GM18909 (cell line): Measurements from ENCODE around the gene SPRR1A.
"Not testable (repeated sequence)": the region's sequence is repeated elsewhere in the genome, so short reads cannot be mapped to it uniquely, and the experiment has no call there.

Experiments
- ATAC-seq: cut with Tn5 transposase; IDR thresholded peaks from one replicate; pipeline ENCODE4 v1.9.1; 2021; ENCODE audit warnings: mild to moderate bottlenecking; ENCODE audit not compliant: unreplicated experiment, poor library complexity

Gene SPRR1A

DNA sequence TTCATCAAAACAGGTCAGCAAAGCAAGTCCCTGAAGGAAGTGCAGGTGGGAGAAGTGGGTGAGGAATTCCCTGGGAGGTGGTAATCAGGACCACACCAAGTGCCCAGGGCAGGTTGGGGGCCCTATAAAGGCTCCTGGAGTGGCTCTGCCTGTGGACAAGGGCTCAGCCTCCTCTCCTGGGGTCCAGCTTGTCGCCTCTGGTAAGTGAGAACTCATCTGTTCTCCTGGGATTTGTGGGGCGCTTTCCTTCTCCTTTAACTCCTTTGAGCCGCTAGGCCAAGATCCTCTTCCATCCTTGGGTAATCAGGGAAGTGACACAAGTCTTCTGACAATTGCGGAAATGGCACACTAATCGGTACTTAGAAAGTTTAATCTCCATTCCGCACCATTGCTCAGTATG, 13.4 kb upstream of the SPRR1A start, which contains the start of gene SPRR4:
TSS of gene SPRR4 (plus strand) at position 154 of the 400 bp plus-strand sequence. CDS start 1,243 bp downstream, outside the sequence.
- ATAC-seq = no peak

DNA sequence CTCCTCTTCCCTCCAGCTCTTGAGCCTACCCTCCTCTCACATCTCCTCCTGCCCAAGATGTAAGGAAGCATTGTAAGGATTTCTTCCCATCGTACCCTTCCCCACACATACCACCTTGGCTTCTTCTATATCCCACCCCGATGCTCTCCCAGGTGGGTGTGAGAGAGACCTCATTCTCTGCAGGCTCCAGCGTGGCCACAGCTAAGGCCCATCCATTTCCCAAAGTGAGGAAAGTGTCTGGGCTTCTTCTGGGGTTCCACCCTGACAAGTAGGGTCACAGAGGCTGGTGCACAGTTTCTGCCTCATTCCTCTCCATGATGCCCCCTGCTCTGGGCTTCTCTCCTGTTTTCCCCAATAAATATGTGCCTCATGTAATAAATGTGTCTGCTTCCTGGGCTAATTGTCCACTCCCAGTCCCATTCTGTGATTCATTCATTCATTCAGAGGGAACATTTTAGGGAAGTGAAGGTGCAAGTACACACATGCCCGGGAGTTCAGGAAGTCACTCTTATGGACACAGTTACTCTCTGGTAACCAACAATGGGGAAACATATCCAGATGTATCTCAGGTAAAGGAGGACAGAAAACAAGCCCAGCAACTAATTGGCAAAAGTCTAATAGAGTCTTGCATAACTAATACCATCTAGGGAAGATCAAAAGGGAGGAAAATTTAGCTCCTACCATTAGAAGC, 11.5 kb upstream of the SPRR1A start:
- ATAC-seq = no peak

DNA sequence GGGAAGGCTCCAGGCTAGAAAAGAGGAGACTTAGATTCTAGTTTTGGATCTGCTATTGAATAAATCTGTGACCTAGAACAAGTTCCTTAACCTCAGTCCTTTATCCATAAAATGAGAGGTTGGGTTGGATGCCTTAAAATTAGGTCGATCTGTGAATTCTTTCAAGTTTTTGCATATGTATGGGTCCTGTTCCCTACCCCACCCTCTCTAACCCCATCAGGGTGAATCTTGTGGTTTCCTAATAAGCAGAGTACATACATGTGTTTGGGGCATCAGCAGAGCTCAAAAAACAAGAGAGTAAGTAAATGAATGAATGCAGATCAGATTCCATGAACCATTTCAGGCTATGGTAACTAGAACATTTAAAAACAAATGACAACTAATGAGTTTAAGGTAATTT, 7.2 kb upstream of the SPRR1A start:
- no peak for ATAC-seq

GRCh38 chr1:152977614-152978013, 6.3 kb upstream of the SPRR1A start:
- no peak for ATAC-seq

DNA sequence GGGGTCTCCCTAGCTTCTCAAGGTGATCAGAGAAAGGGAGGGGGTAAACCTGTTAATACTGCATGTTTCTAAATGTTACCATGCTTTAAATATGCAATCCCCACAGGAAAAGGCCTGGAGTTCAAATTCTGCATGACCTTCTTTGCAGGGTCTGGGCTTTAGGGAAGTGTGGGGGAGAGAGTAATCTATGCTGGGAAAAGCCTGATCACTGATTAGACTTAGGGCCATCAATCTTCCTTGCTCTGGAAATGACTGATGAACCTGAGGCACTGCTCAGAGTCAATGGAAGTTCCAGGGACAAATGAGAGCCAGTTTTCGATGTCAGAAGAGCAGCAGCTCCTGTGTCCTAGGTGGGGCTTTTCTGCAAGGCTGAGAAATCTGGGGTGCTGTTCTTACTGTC, 3.2 kb upstream of the SPRR1A start:
- ATAC-seq = no peak

GRCh38 chr1:152981146-152981871, 2.6 kb upstream of the SPRR1A start:
- ATAC-seq = no peak

DNA sequence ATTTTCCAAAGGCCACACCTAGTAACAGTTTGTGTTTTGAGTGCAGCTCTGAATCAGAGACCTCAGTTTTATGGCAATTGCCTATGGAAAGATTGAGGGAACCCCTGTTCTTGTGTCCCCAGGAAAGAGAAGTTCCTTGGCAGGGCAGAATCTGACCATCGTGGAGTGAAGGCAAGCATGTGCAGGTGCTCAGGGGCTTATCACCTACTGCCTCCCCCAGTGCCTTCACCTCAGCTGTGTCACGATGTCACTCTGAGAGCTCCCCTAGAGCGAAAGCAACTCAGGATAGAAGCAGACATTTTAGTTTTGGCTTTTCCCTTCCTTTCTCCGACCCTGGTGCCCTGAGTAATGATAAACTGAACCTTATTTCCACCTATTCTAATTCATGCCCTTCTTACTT, 1.8 kb upstream of the SPRR1A start:
- ATAC-seq = no peak

- no peak for ATAC-seq
These were observed 647 bp upstream of the SPRR1A start for GRCh38 chr1:152983234-152983633.

GRCh38 chr1:152986578-152986977, 2.7 kb downstream of the SPRR1A start:
- no peak for ATAC-seq

DNA sequence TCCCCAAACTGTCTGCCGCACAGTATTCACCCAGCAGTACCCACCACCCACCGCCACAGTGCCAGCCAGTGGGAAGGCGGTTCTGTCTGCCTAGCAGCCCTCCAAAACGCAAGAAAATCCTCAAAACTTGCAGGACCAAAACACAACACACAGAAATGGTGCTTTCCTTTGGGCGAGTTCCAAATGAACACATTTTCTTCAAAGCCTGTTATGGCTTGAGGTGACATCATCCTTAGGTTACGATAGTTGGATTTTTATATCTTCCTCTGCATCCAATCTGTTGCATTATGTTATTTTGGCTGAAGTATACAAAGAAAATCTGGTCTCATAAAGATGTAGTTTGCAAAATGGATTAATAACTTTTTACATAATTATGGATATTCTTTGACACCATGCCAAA, 9.3 kb downstream of the SPRR1A start:
- no peak for ATAC-seq

GRCh38 chr1:152995842-152996241, 12.0 kb downstream of the SPRR1A start:
- ATAC-seq = no peak

DNA sequence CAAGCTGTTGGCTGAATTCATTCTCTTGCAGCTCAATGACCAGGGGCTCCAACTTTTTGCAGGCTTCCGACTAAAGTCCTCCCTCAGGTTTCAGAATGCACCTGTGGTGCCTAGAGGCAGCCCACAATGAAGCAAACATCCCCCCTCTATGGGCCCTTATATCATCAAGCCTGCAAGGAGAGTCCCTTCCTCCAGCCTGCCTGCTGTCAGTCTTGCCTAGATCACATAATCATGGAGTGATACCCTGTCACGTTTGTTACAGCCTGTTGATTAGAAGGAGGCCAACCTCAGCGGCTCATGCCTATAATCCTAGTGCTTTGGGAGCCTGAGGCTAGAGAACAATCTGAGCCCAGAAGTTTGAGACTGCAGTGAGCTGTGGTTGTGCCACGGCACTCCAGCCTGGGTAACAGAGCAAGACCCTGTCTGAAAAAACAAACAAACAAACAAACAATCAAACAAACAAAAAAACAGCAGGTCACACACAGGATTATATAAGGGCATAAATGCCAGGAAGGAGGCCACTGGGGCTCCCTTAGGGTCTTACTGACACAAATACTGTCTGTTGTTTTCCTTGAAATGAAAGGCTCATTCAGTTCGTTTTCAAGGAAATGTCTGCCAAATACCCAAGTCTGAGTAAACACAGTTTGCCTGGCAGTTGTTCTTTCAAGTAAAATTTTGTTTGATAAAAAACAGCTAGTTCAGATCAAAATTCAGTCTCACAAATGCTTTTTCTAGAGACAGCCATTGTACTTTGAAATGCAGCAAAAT, 12.9 kb downstream of the SPRR1A start:
- ATAC-seq = no peak

DNA sequence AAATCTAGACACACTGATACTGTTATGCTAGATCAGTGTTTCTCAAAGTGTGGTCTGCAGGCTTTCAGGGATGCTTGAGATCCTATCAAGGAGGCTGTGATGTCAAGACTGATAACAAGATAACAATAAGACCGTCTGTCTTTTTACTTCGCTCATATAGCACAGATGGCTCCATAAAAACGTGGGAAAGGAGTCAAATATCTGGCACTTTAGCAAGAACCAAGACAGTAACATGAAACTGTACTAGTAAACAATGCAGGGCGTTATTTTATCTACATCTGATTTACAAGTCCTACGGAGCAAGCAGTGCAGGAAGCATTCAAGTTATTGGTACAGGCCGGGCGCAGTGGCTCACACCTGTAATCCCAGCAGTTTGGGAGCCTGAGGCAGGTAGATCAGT, 14.0 kb downstream of the SPRR1A start:
- no peak for ATAC-seq

- ATAC-seq = no peak
These were observed 14.6 kb downstream of the SPRR1A start for GRCh38 chr1:152998476-152998875.

DNA sequence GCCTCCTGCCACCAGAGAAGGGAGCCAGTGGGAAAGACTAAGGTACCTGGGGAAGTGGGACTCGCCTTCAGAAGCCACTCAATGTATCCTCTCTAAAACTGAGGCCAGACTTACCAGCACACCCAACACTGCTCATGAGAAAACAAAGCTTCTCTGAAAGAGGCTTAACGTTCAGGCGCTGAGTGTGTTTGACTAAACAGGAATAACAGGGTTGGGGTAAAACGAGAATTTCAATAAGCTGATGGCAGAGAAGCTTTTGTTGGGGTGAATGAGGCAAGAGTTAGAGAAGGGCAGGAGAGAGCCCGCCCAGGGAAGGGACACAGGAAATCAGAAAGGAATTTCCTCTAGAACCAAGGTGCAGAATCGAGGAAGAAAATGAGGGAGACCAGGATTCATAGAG, 15.9 kb downstream of the SPRR1A start:
- no peak for ATAC-seq

DNA sequence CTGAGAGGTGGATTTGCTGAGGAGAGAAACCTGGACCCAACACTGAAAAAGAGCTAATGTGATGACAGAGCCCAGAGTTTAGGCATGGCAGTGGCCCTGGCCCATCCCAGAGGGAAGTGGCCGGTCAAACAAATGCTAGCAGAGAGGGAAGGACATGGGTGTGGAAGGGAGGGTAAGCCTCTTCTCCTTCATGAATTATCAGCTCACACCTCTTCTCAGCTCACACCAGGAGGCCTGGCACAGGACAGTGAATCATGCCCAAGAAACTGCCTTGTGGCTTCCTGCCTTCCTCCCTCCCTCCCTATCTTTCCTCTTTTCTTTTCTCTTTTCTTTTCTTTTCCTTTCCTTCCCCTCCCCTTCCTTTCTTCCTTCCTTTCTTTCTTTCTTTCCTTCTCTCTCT, 16.4 kb downstream of the SPRR1A start:
- ATAC-seq = no peak

DNA sequence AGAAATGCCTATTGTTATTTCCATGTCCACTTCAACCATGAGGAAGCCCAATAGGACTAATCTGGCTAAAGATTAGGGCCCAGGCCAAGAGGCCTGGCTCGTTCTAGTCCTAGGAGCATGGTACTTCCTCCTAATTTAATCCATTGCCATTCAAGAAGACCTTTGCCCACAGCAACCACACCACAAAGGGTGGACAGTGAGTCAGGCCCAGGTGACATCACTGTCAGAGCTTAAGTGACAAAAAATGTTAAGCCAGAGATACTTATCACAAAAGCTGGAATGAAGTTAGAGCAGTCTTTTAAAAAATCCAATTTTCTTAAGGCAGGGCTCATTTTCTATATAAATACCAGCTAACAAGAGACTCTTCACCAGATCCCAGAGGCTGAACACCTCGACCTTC, 17.5 kb downstream of the SPRR1A start, which contains the start of gene SPRR3:
TSS of gene SPRR3 (plus strand) at position 368 of the 400 bp plus-strand sequence. CDS start 1,272 bp downstream, outside the sequence.
- ATAC-seq = no peak

DNA sequence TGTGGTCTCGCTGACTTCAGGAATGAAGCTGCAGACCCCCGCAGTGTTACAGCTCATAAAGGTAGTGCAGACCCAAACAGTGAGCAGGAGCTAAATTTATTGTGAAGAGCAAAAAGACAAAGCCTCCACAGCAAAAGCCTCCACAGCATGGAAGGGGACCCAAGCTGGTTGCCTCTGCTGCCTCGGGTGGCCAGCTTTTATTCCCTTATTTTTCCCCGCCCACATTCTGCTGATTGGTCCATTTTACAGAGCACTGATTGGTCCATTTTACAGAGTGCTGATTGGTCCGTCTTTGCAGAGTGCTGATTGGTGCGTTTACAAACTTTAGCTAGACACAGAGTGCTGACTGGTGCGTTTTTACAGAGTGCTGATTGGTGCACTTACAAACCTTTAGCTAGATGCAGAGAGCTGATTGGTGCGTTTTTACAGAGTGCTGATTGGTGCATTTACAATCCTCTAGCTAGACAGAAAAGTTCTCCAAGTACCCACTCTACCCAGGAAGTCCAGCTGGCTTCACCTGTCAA, 27.4 kb downstream of the SPRR1A start:
- not testable (repeated sequence) for ATAC-seq

- ATAC-seq = not testable (repeated sequence)
These were observed 37.9 kb downstream of the SPRR1A start for GRCh38 chr1:153021829-153022228.

GRCh38 chr1:153022340-153022739, 38.5 kb downstream of the SPRR1A start:
- ATAC-seq = not testable (repeated sequence)

- ATAC-seq = no peak
These were observed 39.2 kb downstream of the SPRR1A start for GRCh38 chr1:153023109-153023508.
